Effector CD4-positive, alpha-beta T cell (primary cell): ENCODE measurements around the gene MTAP.

Experiments used
- DNase-seq: peaks from one replicate; pipeline ENCODE4 v3.0.0-alpha.2; 2020

The MTAP gene

DNA sequence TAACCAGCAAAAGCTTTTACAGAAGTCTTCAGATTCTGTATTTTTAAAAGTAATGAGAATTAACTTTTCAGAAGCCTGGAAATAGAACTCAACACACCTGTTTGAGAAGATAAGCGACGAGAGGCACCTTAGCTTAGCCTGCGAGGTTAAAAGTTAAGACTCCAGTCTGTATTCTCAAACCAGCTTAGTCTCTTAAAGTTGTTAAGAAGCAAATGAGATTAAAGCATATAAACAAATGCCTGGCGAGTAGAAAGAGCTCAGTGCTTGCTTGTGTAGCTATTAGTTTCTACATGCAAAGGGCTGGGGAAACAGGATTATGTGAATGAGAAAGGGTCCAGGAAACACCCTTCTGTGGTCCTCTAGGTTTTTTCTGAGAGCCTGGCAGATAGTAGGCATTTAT lies 51.7 kb downstream of the MTAP start:
- no peak for DNase-seq

DNA sequence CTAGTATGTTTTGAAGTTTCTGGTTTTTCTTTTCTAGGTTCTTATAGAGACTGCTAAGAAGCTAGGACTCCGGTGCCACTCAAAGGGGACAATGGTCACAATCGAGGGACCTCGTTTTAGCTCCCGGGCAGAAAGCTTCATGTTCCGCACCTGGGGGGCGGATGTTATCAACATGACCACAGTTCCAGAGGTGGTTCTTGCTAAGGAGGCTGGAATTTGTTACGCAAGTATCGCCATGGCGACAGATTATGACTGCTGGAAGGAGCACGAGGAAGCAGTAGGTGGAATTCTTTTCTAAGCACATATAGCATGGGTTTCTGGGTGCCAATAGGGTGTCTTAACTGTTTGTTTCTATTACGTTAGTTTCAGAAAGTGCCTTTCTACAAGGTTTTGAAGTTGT lies 52.2 kb downstream of the MTAP start:
- DNase-seq: no peak

DNA sequence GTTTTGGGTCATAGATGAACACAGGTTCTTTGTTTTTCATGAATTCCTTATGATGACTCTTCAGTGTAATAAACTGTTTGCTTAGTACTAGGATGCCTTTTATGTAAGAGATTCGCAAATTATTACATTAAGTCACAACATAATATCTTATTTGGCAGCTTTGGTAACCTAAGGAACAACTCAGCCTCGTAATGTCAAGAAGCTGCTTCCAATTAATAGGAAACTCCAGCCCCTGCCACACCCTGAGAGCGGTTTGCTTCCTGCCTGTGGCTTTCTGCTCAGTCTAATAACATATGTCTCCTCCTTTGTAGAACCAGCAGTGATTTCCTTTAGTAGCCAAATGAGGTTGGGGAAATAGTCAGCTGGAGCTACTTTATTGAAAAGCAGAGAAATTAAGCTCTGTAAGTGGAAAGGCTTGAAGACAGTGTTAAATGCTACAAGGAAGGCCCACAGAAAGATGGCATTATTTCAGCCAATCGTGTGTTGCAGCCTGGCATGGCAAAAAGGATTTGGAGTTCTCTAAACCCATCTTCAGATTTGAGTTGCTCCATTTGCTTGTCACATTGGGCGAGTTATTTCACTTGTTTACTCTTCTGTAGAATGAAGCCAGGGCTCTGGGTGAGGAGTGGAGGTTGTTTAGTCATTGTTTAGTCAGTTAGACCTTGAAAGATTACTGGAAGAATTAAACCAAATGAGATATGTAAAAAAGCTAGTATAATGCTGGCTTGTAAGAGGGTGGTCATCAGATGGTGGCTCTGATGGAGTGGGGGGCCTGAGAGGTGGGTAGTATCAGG lies 54.1 kb downstream of the MTAP start:
- no peak for DNase-seq

DNA sequence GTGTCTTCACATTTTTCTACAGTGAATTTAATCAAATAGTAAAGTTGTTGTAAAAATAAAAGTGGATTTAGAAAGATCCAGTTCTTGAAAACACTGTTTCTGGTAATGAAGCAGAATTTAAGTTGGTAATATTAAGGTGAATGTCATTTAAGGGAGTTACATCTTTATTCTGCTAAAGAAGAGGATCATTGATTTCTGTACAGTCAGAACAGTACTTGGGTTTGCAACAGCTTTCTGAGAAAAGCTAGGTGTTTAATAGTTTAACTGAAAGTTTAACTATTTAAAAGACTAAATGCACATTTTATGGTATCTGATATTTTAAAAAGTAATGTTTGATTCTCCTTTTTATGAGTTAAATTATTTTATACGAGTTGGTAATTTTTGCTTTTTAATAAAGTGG lies 60.4 kb downstream of the MTAP start:
- no peak for DNase-seq

DNA sequence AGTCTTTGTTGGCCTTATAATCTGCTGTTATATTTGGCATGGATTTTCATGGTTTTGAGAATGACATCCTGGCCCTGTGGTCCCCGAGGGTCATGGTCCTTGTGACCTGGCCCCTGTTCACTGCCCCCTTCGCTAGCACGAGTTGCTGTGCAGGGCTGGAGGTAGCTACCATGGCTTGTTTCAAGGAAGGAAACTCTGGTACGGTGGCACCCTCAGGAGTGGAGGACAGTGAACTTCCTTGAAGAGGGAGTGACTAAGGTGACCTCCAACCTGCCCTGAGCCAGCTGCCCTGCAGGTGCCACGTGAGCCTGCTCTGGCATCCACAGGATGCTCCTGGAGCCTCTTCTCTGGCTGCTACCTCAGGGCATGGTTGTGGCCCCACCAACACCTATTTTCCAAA lies 62.1 kb downstream of the MTAP start:
- DNase-seq: no peak

DNA sequence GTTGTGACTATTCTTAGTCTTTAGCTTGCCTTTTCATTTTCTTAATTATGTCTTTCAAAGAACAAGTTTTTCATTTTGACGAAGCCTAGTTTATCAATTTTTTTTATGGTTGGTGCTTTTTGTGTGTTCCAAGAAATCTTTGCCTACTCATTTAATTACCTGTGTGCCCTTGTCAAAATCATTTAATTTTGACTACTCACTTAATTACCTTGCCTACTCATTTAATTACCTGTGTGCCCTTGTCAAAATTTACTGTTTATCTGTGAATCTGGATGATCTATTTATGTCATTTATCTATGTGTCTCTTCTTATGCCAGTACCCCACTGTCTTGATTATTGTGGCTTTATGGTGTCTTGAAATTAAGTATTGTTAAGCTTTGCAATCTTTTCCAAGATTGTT lies 63.9 kb downstream of the MTAP start:
- DNase-seq: no peak

DNA sequence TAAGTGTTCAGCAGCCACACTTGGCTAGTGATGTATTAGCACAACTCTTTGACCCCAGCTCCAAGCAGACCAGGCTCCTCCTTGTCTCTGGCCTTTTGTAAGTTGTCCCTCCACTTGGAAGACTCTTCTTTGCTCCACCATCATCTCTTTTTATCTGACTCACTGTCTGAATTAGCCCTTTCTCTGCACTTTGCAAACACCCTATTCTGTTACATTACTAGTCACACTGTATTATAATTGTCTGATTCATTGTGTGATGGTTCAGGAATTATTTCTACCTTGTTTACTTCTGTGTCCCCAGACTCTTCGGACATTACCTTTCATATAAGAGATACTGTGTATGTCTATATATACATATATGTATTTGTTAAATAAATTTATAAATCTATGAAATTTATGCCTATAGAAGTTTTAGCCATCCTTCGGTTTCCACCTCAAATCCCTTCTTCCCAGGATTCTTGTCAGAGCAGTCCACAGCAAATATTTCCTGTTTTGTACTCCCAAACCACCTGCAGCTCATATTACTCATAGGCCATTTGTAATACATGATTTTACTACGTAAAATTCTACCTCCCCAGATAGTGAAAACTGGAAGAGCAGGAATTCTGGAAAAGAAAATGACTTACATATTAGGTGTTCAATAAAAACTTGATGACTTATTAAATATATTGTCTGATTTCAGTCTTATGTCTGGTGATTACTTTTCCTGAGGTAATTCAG lies 69.0 kb downstream of the MTAP start:
- no peak for DNase-seq

DNA sequence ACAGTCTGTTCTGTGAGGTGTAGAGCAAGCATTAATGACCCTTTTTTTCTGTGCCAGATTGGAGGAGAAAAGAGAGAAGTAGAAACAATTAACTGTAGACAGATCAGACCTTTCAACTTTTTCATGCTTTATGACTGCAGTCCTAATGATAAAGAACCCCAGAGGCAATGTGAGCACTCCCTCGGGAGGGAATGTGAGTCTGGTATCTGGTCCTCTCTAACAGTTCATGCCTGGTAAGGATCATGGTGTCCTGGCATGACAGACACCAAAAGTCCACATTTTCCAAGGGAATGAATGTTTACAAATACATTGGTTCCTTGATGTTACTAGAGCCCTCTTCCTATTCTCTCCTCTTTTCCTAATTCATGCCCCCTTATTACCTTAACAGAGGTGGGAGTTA lies 70.3 kb downstream of the MTAP start:
- DNase-seq: no peak

DNA sequence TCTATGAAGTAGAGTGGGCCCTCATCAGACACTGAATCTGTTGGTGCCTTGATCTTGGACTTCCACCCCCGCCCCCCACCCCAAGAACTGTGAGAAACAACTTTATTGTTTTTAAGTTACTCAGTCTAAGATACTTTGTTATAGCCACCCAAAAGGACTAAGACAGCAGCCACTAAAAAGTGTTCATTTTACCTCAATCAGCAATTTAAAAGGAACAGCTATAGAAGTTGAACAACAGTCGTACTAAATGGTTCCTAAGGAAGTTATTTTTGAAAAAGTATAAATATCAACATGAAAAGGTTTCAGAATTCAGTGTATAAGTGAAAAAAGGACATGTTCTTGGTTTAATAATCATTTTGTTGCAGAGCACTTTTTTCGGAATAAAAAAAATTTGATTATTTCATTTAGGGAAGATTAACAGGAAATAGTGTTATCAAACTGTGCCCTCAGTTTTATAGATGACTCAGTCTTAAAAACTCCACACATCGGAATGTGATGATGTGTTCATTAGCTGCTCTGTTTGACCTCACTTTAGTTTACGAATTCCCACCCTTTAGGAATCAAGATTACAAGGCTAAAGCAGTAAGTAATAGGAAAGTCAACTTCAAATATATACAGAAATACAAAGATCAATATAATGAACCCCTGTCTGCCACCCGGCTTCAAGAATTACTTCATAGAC lies 71.2 kb downstream of the MTAP start:
- DNase-seq: no peak

DNA sequence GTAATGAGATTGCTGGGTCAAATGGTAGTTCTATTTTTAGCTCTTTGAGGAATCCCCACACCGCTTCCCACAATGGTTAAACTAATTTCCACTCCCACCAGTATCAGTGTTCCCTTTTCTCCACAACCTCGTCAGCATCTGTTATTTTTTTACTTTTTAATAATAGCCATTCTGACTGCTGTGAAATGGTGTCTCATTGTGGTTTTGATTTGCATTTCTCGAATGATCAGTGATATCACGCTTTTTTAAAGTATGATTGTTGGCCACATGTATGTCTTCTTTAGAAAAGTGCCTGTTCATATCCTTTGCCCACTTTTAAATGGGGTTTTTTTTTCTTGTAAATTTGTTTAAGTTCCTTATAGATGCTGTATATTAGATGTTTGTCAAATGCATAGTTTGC lies 73.5 kb downstream of the MTAP start:
- no peak for DNase-seq

DNA sequence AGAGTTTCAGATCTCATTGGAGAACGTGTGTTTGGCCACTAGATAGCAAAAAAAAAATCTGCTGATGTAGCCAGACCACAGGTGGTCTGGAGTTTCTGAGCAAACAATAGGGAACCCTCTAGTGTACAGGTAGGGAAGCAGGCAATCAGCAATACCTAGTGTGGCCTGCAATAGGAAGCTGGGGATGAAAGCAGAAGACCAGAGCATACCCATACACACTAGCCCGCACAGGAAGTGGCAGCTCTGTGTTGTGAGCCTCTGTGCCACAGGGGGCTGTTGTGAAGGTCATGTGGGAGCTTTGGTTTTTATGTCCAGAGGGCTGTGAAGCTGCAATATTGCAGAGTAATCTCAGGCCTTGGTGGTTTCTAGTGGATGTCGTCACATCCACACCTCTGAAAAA lies 81.2 kb downstream of the MTAP start:
- DNase-seq: no peak

DNA sequence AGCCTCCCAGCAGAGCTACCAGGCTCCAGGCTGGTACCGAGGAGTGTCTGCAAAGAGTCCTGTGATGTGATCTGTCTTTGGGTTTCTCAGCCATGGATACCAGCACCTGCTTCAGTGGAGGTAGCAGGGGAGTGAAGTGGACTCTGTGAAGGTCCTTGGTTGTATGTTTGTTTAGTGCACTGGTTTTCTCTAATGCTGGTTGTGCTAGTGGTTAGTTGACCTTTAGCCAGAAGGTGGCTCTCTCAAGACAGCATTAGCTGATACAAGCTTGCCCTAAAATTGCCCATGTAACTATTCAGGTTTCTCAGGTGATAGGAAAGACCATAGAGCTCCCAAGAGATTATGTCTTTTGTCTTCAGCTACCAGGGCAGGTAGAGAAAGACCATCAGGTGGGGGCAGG lies 87.2 kb downstream of the MTAP start:
- no peak for DNase-seq

DNA sequence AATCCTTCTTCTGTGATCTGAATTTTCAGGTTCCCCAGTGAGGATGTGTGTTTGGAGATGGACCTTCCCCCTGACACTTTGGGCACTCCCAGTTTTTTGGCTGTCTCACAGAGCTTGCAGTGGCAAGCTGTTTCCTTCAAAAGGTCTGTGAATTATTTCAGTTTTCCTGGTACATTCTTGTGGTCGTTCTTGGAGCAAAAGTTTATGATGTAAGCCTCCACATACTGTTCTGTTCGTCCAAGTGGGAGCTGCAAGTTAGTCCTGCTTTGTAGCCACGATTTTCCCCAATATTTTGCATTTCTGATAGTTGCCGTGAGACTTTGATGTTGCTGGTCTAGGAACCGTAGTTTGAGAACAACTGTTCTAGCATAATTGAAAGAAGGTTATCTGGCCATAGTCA lies 88.3 kb downstream of the MTAP start:
- no peak for DNase-seq

DNA sequence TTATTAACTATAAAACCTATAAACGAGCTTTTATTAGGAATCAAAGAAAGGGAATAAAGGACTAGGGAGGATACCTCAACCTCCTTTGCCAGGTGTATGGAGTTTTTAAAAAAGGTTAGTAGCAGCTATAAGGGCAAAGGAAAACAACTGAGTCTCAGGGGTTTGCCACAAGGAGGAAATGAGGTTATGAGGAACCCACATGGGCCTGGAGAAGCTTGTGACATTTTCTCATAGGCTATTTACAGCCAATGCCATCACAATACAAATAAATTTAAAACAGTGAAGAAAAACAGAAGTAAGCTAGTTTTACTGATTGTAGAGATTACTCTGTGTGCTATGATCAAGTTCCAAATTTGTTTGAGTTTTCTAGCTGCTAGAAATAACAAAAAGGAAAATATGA lies 99.1 kb downstream of the MTAP start:
- DNase-seq: no peak

DNA sequence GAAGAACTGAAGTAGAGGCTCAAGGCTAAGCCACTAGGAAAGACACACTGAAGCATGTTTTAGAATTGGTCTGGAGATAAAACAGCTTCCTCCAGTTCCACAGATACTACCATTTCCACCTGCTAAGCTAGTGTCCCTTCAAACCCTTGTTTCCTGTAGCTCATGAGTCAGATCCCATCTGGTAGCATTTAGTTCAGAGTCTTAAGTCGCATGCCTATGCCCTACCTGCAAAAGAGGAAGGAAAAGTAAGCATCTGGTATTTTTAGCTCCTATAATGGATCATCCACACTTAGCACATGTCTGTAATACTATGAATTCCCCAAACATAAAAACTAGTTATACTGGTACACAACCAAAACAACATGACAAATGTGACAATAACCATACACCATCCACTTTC lies 99.7 kb downstream of the MTAP start:
- no peak for DNase-seq

DNA sequence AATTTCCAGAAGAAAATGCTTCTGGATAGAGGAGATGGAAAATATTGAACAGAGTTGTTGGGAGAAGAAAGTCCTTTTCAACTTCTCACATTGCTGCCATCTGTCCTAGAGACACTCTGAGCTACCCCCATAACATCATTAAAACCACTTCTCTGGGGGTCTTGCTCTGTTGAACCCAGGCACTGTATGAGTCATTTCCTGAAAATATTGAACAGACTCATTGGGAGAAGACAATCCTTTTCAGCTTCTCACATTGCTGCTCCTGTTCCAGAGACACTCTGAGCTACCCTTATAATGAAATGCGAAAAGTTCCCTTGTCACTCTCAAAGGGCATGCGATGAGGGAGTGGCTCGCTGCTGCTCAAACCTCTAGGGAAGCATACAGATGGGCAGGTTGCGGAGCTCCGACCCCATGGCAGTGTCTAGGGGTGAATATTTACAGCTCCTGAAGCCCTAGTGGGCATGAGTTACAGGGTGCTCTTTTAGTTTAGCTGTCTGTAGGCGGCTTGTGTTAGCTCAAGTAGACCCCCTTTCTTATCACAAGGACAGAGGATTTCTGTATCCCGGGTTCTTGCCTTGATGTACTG lies 101.0 kb downstream of the MTAP start:
- DNase-seq: no peak

DNA sequence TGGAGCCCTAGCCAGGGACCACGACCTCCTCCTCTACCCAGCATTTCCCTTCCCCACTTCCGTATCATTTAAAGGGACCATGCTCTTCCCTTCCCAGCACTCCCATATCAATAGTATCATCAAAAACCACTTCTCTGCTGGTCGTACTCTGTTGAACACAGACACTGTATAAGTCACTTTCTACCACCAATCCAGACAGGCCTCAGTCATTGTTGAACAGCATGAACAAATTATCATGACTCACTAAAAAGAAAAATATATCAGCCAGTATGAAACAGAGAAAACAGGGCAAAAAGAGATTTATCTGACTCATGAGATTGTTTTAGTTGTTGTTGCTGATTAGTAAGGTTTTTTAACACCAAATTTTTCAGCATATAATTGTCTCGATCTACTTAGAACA lies 101.9 kb downstream of the MTAP start:
- no peak for DNase-seq

DNA sequence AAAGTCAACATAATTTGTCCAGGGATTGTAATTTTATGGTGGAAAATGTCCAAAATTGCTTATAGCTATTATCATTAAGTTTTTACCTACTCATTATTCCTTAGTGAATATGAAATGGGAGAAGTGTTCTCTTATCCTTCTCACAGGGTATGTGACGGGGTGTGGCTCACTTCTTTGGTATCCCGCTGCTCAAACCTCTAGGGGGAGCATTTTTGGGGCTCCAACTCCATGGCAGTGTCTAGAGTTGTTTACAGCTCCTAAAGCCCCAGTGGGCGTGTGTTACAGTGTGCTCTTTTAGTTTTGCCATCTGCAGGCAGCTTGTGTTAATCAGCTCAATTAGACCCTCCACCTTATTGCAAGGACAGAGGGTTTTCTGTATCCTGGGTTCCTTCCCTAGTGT lies 102.3 kb downstream of the MTAP start:
- DNase-seq: no peak

DNA sequence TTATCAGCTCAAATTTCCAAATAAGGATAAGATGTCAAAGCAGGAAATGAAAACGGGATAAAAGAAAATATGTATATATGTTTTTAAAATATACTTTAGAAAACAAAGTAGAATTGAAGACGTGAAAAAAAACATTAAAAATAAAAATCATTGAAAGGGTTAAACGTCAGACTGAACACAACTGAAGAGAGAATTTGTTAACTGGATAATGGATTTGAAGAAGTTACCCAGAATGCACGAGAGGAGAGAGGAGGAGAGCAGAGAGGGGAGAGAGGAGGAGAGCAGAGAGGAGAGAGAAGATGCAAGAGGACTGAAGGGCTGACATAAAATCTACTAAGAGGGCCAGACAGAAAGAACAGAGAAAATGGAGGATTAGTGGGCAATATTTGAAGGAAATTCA lies 103.8 kb downstream of the MTAP start:
- DNase-seq: no peak

DNA sequence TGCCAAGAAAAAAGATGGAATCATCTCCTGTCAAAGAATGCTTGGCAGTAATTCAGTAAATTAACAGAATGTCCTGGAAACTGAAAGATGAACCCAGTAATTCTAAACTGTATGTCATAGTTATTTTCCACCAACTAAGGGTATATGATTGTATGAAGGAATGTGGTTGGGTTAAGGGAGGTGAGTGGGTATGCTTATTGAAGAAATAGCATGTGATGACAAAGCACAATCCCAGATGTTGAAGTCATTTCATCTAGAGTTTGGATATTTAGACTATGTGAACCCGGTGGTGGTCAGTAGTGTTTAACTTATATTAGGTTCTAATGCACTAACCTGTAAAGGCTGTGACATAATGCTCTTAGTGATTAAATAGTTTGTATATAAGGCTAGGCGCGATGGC lies 104.4 kb downstream of the MTAP start:
- DNase-seq: no peak

DNA sequence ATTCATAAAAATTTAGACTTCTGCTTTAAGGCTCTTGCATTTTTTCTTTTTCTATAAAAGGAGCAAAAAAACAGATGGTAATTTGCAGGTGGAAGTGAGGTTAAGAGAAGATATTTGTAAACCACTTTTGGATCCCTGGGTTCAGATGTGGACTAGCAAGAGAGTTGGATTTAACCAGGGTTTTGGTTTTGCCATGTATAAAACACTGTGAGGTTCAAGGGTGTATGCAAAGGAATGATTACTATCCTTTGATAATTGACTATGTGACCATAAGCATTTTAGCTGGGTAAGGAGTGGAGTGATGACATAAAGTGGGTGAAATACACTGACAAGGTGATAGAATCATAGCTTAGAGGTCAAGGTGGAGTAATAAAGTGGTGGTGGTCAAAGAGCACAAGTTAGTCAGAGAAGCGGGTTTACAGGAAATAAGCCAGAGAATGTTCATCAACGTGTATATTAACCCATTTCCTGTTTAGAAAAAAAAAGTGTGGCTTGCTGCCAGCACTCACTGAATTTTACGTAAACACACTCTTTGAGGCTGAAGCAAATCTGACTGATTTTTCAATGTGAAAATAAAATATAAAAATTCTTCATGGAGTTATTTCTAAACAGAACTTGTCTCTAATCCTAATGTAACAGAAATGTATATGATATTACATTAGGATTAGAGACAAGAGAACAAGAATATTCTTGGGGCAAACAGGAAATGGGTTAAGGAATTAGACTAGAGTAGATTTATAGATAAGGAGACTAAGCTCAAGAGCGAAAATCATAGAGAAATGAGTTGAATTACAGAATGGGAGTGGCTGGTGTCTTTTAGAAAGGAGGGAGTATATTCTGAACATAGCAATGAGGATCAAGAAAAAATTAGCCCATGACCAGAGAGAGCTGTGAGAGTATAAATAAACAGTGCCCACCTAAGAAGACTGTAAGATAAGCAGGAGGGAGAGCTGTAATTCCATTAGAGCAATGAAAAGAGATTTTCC lies 117.2 kb downstream of the MTAP start:
- DNase-seq: peak; percentile 13

DNA sequence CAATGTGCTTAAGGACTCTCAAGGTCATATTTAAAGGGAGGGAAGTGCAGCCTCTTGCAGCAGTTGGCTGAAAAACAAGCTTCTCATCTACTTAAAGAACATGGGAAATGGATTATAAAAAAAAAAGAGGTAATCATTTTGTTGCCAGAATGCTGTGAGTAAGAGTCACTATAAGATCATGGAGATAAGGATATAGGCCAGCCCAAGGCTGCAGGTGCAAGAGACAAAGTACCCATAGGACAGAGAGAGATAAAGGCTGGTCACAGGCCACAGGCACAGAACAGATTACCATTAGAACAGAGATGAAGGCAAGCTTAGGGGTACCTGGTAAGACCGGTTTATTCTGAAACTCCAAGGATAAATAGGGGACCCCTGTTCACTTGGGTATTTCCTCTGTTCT lies 121.3 kb downstream of the MTAP start:
- no peak for DNase-seq

DNA sequence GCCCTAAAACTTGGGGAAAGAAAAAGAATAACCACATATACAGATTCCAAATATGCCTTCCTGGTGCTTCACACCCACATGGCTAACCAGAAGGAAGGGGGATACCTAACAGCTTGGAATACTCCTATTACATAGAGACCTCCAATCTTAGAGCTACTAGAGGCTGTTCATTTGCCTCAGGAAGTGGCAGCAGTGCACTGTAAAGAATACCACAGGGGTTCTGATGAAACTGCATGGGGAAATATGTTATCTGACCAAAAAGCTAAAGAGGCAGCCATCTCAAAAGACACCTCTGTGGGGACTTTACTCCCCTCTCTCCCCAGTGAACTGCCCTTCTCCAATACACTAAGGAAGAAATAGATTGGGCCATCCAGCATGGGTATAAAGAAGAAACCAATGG lies 125.3 kb downstream of the MTAP start:
- DNase-seq: no peak
